Sigmoid colon (tissue), 4 donors: ENCODE results near the gene CMC1.

ENCODE experiments used
- EP300 ChIP-seq, 4 donors: sonication (generic); formaldehyde crosslinking; IDR thresholded peaks; one replicate each; pipeline ENCODE4 v1.6.1; 2017; ENCODE audit warnings: antibody characterized with exemption in 4 of 4
- POLR2A ChIP-seq, 2 donors: fragments of 450-650 bp; IDR thresholded peaks; one replicate each; pipeline ENCODE4 v1.6.1; 2016; ENCODE audit warnings: antibody characterized with exemption in 2 of 2, mild to moderate bottlenecking in 2 of 2, moderate library complexity in 2 of 2
- POLR2AphosphoS5 ChIP-seq, 4 donors: sonication (generic); formaldehyde crosslinking; IDR thresholded peaks; one replicate each; pipeline ENCODE4 v1.6.1; 2017; ENCODE audit warnings: antibody characterized with exemption in 4 of 4
- TF ChIP-seq, protein P1 (sequence below), 4 experiments: fragments of 450-650 bp in 3 of 4; fragments of 200-600 bp in 1 of 4; IDR thresholded peaks; one replicate each; pipeline ENCODE4 v1.5.1; 2016 to 2019; ENCODE audit warnings: antibody characterized with exemption in 4 of 4, mild to moderate bottlenecking in 3 of 4, moderate library complexity in 2 of 4

DNA sequence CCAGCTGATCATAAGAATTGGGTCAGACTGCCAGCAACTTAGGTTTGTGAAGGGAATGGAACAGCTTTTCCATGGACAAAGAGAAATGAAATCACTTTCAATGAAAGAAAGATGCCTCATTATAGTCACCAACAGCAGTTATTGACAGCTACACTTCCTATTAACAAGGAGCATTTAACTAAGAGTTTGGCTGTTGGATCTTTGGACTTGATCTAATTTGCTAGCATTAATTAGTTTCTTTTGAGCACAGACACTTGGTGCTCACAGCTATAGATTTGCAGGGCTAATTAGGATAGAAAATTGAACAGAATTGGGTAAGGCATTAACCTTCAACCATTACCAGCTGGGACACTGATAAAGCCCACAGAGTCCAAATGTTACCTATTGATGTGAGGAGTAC lies 24.2 kb downstream of the CMC1 start:
- TF ChIP-seq, protein P1, sequence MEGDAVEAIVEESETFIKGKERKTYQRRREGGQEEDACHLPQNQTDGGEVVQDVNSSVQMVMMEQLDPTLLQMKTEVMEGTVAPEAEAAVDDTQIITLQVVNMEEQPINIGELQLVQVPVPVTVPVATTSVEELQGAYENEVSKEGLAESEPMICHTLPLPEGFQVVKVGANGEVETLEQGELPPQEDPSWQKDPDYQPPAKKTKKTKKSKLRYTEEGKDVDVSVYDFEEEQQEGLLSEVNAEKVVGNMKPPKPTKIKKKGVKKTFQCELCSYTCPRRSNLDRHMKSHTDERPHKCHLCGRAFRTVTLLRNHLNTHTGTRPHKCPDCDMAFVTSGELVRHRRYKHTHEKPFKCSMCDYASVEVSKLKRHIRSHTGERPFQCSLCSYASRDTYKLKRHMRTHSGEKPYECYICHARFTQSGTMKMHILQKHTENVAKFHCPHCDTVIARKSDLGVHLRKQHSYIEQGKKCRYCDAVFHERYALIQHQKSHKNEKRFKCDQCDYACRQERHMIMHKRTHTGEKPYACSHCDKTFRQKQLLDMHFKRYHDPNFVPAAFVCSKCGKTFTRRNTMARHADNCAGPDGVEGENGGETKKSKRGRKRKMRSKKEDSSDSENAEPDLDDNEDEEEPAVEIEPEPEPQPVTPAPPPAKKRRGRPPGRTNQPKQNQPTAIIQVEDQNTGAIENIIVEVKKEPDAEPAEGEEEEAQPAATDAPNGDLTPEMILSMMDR (IDR thresholded peaks at IDR 0.05), result no peak
- TF ChIP-seq POLR2AphosphoS5 (IDR thresholded peaks at IDR 0.05) (no peak), POLR2A (IDR thresholded peaks at IDR 0.05) (no peak), EP300 (IDR thresholded peaks at IDR 0.05) (no peak)
